Measurements from ENCODE around the gene RBBP8NL.

RBBP8NL gene

GRCh38 chr20:62427172-62428001 lies at the start of gene RBBP8NL:
Gene RBBP8NL (minus strand): TSS chr20:62427539. CDS start chr20:62419647, 7,892 bp downstream.
- DNase-seq (ENCODE audit: low spot score) = no peak

- peak; percentile 56 for DNase-seq (ENCODE audit: low spot score)
These were observed 48.9 kb upstream of the RBBP8NL start for GRCh38 chr20:62476056-62476838.

GRCh38 chr20:62475772-62476055 lies 48.4 kb upstream of the RBBP8NL start, which contains the start of gene GATA5:
Gene GATA5 (minus strand): TSS chr20:62475995. CDS start chr20:62475521, 474 bp downstream.
- no peak for DNase-seq (ENCODE audit: low spot score)

- no peak for DNase-seq (ENCODE audit: low spot score)
These were observed 47.9 kb upstream of the RBBP8NL start for GRCh38 chr20:62475027-62475771.

GRCh38 chr20:62474604-62475026 lies 47.3 kb upstream of the RBBP8NL start:
- DNase-seq (ENCODE audit: low spot score) = no peak

GRCh38 chr20:62473717-62474603 lies 46.6 kb upstream of the RBBP8NL start:
- DNase-seq (ENCODE audit: low spot score) = no peak

GRCh38 chr20:62472941-62473585 lies 45.7 kb upstream of the RBBP8NL start:
- no peak for DNase-seq (ENCODE audit: low spot score)

- no peak for DNase-seq (ENCODE audit: low spot score)
These were observed 45.0 kb upstream of the RBBP8NL start for GRCh38 chr20:62472138-62472940.

GRCh38 chr20:62470459-62470858 lies 43.1 kb upstream of the RBBP8NL start:
- no peak for DNase-seq (ENCODE audit: low spot score)

- DNase-seq (ENCODE audit: low spot score) = no peak
These were observed 42.7 kb upstream of the RBBP8NL start for GRCh38 chr20:62470001-62470400.

- no peak for DNase-seq (ENCODE audit: low spot score)
These were observed 42.0 kb upstream of the RBBP8NL start for GRCh38 chr20:62469352-62469751.

- DNase-seq (ENCODE audit: low spot score) = no peak
These were observed 39.6 kb upstream of the RBBP8NL start for GRCh38 chr20:62466806-62467537.

GRCh38 chr20:62466072-62466760 lies 38.9 kb upstream of the RBBP8NL start:
- DNase-seq (ENCODE audit: low spot score) = no peak

GRCh38 chr20:62464990-62465389 lies 37.7 kb upstream of the RBBP8NL start:
- DNase-seq (ENCODE audit: low spot score) = no peak

GRCh38 chr20:62464425-62464770 lies 37.1 kb upstream of the RBBP8NL start:
- DNase-seq (ENCODE audit: low spot score) = no peak

- no peak for DNase-seq (ENCODE audit: low spot score)
These were observed 36.5 kb upstream of the RBBP8NL start for GRCh38 chr20:62463651-62464424.

GRCh38 chr20:62462976-62463592 lies 35.7 kb upstream of the RBBP8NL start:
- no peak for DNase-seq (ENCODE audit: low spot score)

- no peak for DNase-seq (ENCODE audit: low spot score)
These were observed 34.5 kb upstream of the RBBP8NL start for GRCh38 chr20:62461834-62462233.
